SK-N-SH (cell line): Measurements from ENCODE around the gene RGS7. TPM values are rescaled to one million over a fixed set of nuclear protein-coding genes. Genes with fewer than 3 reads are reported as not detected.
A peak's percentile ranks its signal among the peaks of the same experiment; 100 is the strongest.

ENCODE experiments used
- CTCF ChIA-PET: fragments of 300-600, 350-600 bp; formaldehyde crosslinking; extraction: SDS; loops from one replicate; lab custom pipeline; 2021; lab: Yijun Ruan, JAX
- POLR2A ChIA-PET: fragments of 350-600 bp; sonication (Branson Sonifier 250); formaldehyde crosslinking; extraction: SDS; loops from one replicate; lab custom pipeline; 2020; ENCODE audit warnings: antibody characterized with exemption, inconsistent platforms; lab: Yijun Ruan, JAX
- DNase-seq: peaks from one replicate; pipeline ENCODE4 v3.0.0; 2012
- H2AFZ ChIP-seq: fragments of 200-600 bp; sonication (generic); 2 replicates; pipeline ENCODE4 v1.8.1; 2016; ENCODE audit warnings: antibody characterized with exemption, mild to moderate bottlenecking, low read depth
- H3F3A ChIP-seq: fragments of 200-600 bp; sonication (generic); replicated peaks from 2 replicates; pipeline ENCODE3; 2016; ENCODE audit warnings: antibody characterized with exemption, mild to moderate bottlenecking; ENCODE audit not compliant: insufficient read depth
- H3K27ac ChIP-seq, 2 experiments: fragments of 200-500 bp in 1 of 2; fragments of 200-600 bp in 1 of 2; sonication (Bioruptor generic) in 1 of 2; sonication (generic), shearing (Covaris generic) in 1 of 2; 2 replicates each; pipeline versions ENCODE4 v1.5.1 to v1.6.1; 2014 to 2016; ENCODE audit warnings: low read depth in 2 of 2, inconsistent platforms in 1 of 2, low read length in 1 of 2, mild to moderate bottlenecking in 1 of 2, mixed read lengths in 1 of 2
- H3K27me3 ChIP-seq: fragments of 200-600 bp; sonication (generic), shearing (Covaris generic); 2 replicates; pipeline ENCODE4 v1.6.1; 2016; ENCODE audit warnings: mixed run types; ENCODE audit not compliant: insufficient read depth
- H3K36me3 ChIP-seq, 2 experiments: fragments of 200-500 bp in 1 of 2; fragments of 200-600 bp in 1 of 2; sonication (Bioruptor generic) in 1 of 2; sonication (generic) in 1 of 2; replicated peaks in 1 of 2; 2 replicates each; pipeline versions ENCODE3 to v1.5.1; 2014 to 2016; ENCODE audit warnings: low read length in 1 of 2, mild to moderate bottlenecking in 1 of 2; ENCODE audit not compliant: insufficient read depth in 2 of 2, control insufficient read depth in 1 of 2
- H3K4me1 ChIP-seq, 2 experiments: fragments of 200-500 bp in 1 of 2; fragments of 200-600 bp in 1 of 2; sonication (Bioruptor generic) in 1 of 2; sonication (generic), shearing (Covaris generic) in 1 of 2; 2 replicates each; pipeline versions ENCODE4 v1.5.1 to v1.6.1; 2014 to 2016; ENCODE audit warnings: low read depth in 1 of 2, low read length in 1 of 2, mixed run types in 1 of 2; ENCODE audit not compliant: insufficient read depth in 2 of 2, control insufficient read depth in 1 of 2
- H3K4me2 ChIP-seq: fragments of 200-600 bp; sonication (generic), shearing (Covaris generic); 2 replicates; pipeline ENCODE4 v1.6.1; 2017; ENCODE audit warnings: mixed run types
- H3K4me3 ChIP-seq, 2 experiments: fragments of 200-500 bp in 1 of 2; fragments of 200-600 bp in 1 of 2; sonication (Bioruptor generic) in 1 of 2; sonication (generic), shearing (Covaris generic) in 1 of 2; 2 replicates each; pipeline versions ENCODE4 v1.5.1 to v1.8.1; 2014 to 2016; ENCODE audit warnings: low read depth in 2 of 2, inconsistent platforms in 1 of 2, low read length in 1 of 2, mild to moderate bottlenecking in 1 of 2, mixed read lengths in 1 of 2, moderate library complexity in 1 of 2
- H3K79me2 ChIP-seq: fragments of 200-600 bp; sonication (generic); 2 replicates; pipeline ENCODE4 v1.8.1; 2017; ENCODE audit warnings: mild to moderate bottlenecking; ENCODE audit not compliant: insufficient read depth
- H3K9ac ChIP-seq: fragments of 200-600 bp; sonication (generic); 2 replicates; pipeline ENCODE4 v1.6.1; 2017; ENCODE audit warnings: mixed run types
- H3K9me2 ChIP-seq: fragments of 200-600 bp; sonication (generic); 2 replicates; pipeline ENCODE4 v1.6.1; 2017; ENCODE audit warnings: mixed run types
- H3K9me3 ChIP-seq: fragments of 200-600 bp; sonication (generic); 2 replicates; pipeline ENCODE4 v1.6.1; 2017; ENCODE audit warnings: mixed run types, mild to moderate bottlenecking, moderate library complexity
- H4K20me1 ChIP-seq: fragments of 200-600 bp; sonication (generic); 2 replicates; pipeline ENCODE4 v1.6.1; 2017; ENCODE audit warnings: mild to moderate bottlenecking, mixed run types; ENCODE audit not compliant: insufficient read depth
- EP300 ChIP-seq, 2 experiments: IDR thresholded peaks; 2 replicates each; pipeline versions ENCODE4 v1.4.0 to v1.6.1; 2012; ENCODE audit warnings: borderline replicate concordance in 1 of 2, low read depth in 1 of 2, low read length in 1 of 2
- EZH2phosphoT487 ChIP-seq: fragments of 200-600 bp; sonication (generic); IDR thresholded peaks from 2 replicates; pipeline ENCODE4 v1.6.1; 2017; ENCODE audit warnings: low read depth, mixed run types, mild to moderate bottlenecking, antibody characterized with exemption, moderate library complexity, borderline replicate concordance
- GABPA ChIP-seq: IDR thresholded peaks from 2 replicates; pipeline ENCODE4 v1.4.0; 2012; ENCODE audit warnings: low read depth, mild to moderate bottlenecking
- IRF3 ChIP-seq: fragments of 150-350 bp; IDR thresholded peaks from 2 replicates; pipeline ENCODE4 v1.6.1; 2016; ENCODE audit warnings: mild to moderate bottlenecking, low read depth, low read length
- MAX ChIP-seq: IDR thresholded peaks from 2 replicates; pipeline ENCODE4 v1.4.0; 2012; ENCODE audit warnings: low read depth
- MEF2A ChIP-seq: IDR thresholded peaks from 2 replicates; pipeline ENCODE4 v1.4.0; 2012; ENCODE audit warnings: low read depth, borderline replicate concordance
- POLR2AphosphoS5 ChIP-seq: IDR thresholded peaks from 2 replicates; pipeline ENCODE4 v1.6.1; 2012; ENCODE audit warnings: low read depth, low read length
- RXRA ChIP-seq: IDR thresholded peaks from 2 replicates; pipeline ENCODE4 v1.4.0; 2012; ENCODE audit warnings: low read depth, mild to moderate bottlenecking, borderline replicate concordance
- SIN3A ChIP-seq: IDR thresholded peaks from 2 replicates; pipeline ENCODE4 v1.6.1; 2012; ENCODE audit warnings: low read depth, mild to moderate bottlenecking, low read length, moderate library complexity, borderline replicate concordance
- YY1 ChIP-seq: IDR thresholded peaks from 2 replicates; pipeline ENCODE4 v1.4.0; 2012; ENCODE audit warnings: low read depth, mild to moderate bottlenecking
- WGBS: methylation state at CpG from one replicate; pipeline ENCODE4 v1.1.6; 2017; ENCODE audit warnings: low lambda C conversion rate; 5-methylcytosine and 5-hydroxymethylcytosine counted together
- polyA plus RNA-seq, 3 experiments: library from polyadenylated mRNA; depleted of rRNA; stranded (reverse); fragments of >200 nt; gene quantifications; 2 replicates each; pipeline ENCODE4 v1.2.3, GENCODE V29; 2012
- TF ChIP-seq, protein P1 (sequence below): IDR thresholded peaks from 2 replicates; pipeline ENCODE4 v1.4.0; 2012; ENCODE audit warnings: low read depth, borderline replicate concordance
- TF ChIP-seq, protein P2 (sequence below): fragments of 200-600 bp; sonication (generic); IDR thresholded peaks from 2 replicates; pipeline ENCODE4 v1.6.1; 2017; ENCODE audit warnings: antibody characterized with exemption, mild to moderate bottlenecking, moderate library complexity
- TF ChIP-seq, protein P3 (sequence below): IDR thresholded peaks from 2 replicates; pipeline ENCODE4 v1.4.0; 2012; ENCODE audit warnings: low read depth, borderline replicate concordance
- TF ChIP-seq, protein P4 (sequence below): IDR thresholded peaks from 2 replicates; pipeline ENCODE4; 2012

The RGS7 gene
- polyA plus RNA-seq, 1 of the 3 experiments (the other 2 are of a cell fraction): 0.36 TPM

GRCh38 chr1:241109039-241109438, 248.0 kb downstream of the RGS7 start:
- H3K27ac ChIP-seq: no peak overlapping the region
- DNase-seq: no peak
- 63% methylated on average over 7 of the region's 7 CpGs for WGBS
- no peak overlapping the region for H3K4me2 ChIP-seq
- H3K4me1 ChIP-seq: no peaks in the 10 kb centered on the region; a peak in 1 of 4 replicates
- no peaks in the 10 kb centered on the region for H3K36me3 ChIP-seq
- H3K79me2 ChIP-seq: no peaks in the 10 kb centered on the region
- no peak overlapping the region for H2AFZ ChIP-seq
- no peaks in the 10 kb centered on the region for H3F3A ChIP-seq
- no peak for TF ChIP-seq EZH2phosphoT487
- no peaks in the 10 kb centered on the region for H3K9me3 ChIP-seq
- no peak overlapping the region for H3K4me3 ChIP-seq
- POLR2A ChIA-PET: no interaction called here
- H3K9me2 ChIP-seq: no peaks in the 10 kb centered on the region
- H4K20me1 ChIP-seq: no peaks in the 10 kb centered on the region
- H3K9ac ChIP-seq: no peak overlapping the region
- no peaks in the 10 kb centered on the region for H3K27me3 ChIP-seq
- CTCF ChIA-PET: interaction anchor here (0.6 to 1.0 kb wide), 2 partner anchors 12 to 221 kb away, joined by 3 to 4 read pairs; no protein-coding TSS in a partner anchor

- no peak for TF ChIP-seq MAX
- TF ChIP-seq SIN3A: no peak
- no peak for TF ChIP-seq GABPA
- TF ChIP-seq POLR2AphosphoS5: no peak
- TF ChIP-seq, all 33 proteins: peak for 0
- Histone ChIP-seq H3K9me3 (no peaks in the 10 kb centered on the region), H3F3A (no peaks in the 10 kb centered on the region), H3K4me2 (no peak overlapping the region), H3K79me2 (no peaks in the 10 kb centered on the region), H4K20me1 (no peaks in the 10 kb centered on the region), H3K27me3 (no peaks in the 10 kb centered on the region), H2AFZ (no peak overlapping the region), H3K27ac (no peak overlapping the region), H3K4me3 (no peak overlapping the region), H3K9me2 (no peaks in the 10 kb centered on the region), H3K9ac (no peak overlapping the region), H3K36me3 (no peaks in the 10 kb centered on the region), H3K4me1 (peaks cover 0 to 5% of the 10 kb centered on the region in 2 experiments; a peak in 2 of 4 replicates)
- ChIA-PET POLR2A (no interaction called here), CTCF (no interaction called here)
- WGBS: 84% methylated on average over 3 of the region's 3 CpGs
- no peak for DNase-seq
These were observed 251.9 kb downstream of the RGS7 start for GRCh38 chr1:241105147-241105546.

GRCh38 chr1:241102664-241103063, 254.3 kb downstream of the RGS7 start:
- Histone ChIP-seq H3K9me2 (no peaks in the 10 kb centered on the region), H3K9me3 (no peaks in the 10 kb centered on the region), H4K20me1 (no peaks in the 10 kb centered on the region), H3K36me3 (no peaks in the 10 kb centered on the region), H3K27me3 (no peaks in the 10 kb centered on the region), H3K79me2 (no peaks in the 10 kb centered on the region), H3K4me1 (peaks cover 0 to 5% of the 10 kb centered on the region in 2 experiments; a peak in 2 of 4 replicates), H3K27ac (peak overlapping the region in 1 of 2 experiments; percentile 43; a peak in 1 of 4 replicates), H3K4me3 (no peak overlapping the region), H3F3A (no peaks in the 10 kb centered on the region), H2AFZ (no peak overlapping the region), H3K4me2 (no peak overlapping the region), H3K9ac (no peak overlapping the region)
- ChIA-PET POLR2A (interaction anchor here (0.7 kb wide), 1 partner anchor 176 kb away, joined by 3 read pairs; no protein-coding TSS in a partner anchor), CTCF (interaction anchor here (1.2 kb wide), 1 partner anchor 34 kb away, joined by 3 read pairs; no protein-coding TSS in a partner anchor)
- DNase-seq: peak; percentile 33
- 0% methylated on average over 1 of the region's 1 CpG for whole genome bisulfite sequencing
- TF ChIP-seq, protein P1, sequence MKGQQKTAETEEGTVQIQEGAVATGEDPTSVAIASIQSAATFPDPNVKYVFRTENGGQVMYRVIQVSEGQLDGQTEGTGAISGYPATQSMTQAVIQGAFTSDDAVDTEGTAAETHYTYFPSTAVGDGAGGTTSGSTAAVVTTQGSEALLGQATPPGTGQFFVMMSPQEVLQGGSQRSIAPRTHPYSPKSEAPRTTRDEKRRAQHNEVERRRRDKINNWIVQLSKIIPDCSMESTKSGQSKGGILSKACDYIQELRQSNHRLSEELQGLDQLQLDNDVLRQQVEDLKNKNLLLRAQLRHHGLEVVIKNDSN: no peak
- peak in 1 of 2 experiments; percentile 64; a peak in 2 of 4 replicates for TF ChIP-seq EP300 (IDR thresholded peaks at IDR 0.05; ENCODE audit: borderline replicate concordance in 1 of 2, low read depth in 1 of 2, low read length in 1 of 2)
- TF ChIP-seq, protein P2, sequence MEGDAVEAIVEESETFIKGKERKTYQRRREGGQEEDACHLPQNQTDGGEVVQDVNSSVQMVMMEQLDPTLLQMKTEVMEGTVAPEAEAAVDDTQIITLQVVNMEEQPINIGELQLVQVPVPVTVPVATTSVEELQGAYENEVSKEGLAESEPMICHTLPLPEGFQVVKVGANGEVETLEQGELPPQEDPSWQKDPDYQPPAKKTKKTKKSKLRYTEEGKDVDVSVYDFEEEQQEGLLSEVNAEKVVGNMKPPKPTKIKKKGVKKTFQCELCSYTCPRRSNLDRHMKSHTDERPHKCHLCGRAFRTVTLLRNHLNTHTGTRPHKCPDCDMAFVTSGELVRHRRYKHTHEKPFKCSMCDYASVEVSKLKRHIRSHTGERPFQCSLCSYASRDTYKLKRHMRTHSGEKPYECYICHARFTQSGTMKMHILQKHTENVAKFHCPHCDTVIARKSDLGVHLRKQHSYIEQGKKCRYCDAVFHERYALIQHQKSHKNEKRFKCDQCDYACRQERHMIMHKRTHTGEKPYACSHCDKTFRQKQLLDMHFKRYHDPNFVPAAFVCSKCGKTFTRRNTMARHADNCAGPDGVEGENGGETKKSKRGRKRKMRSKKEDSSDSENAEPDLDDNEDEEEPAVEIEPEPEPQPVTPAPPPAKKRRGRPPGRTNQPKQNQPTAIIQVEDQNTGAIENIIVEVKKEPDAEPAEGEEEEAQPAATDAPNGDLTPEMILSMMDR: no peak
- no peak for TF ChIP-seq MEF2A
- no peak for TF ChIP-seq IRF3
- TF ChIP-seq, protein P3, sequence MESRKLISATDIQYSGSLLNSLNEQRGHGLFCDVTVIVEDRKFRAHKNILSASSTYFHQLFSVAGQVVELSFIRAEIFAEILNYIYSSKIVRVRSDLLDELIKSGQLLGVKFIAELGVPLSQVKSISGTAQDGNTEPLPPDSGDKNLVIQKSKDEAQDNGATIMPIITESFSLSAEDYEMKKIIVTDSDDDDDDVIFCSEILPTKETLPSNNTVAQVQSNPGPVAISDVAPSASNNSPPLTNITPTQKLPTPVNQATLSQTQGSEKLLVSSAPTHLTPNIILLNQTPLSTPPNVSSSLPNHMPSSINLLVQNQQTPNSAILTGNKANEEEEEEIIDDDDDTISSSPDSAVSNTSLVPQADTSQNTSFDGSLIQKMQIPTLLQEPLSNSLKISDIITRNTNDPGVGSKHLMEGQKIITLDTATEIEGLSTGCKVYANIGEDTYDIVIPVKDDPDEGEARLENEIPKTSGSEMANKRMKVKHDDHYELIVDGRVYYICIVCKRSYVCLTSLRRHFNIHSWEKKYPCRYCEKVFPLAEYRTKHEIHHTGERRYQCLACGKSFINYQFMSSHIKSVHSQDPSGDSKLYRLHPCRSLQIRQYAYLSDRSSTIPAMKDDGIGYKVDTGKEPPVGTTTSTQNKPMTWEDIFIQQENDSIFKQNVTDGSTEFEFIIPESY: no peak
- TF ChIP-seq YY1: no peak
- TF ChIP-seq EZH2phosphoT487: no peak
- TF ChIP-seq, protein P4, sequence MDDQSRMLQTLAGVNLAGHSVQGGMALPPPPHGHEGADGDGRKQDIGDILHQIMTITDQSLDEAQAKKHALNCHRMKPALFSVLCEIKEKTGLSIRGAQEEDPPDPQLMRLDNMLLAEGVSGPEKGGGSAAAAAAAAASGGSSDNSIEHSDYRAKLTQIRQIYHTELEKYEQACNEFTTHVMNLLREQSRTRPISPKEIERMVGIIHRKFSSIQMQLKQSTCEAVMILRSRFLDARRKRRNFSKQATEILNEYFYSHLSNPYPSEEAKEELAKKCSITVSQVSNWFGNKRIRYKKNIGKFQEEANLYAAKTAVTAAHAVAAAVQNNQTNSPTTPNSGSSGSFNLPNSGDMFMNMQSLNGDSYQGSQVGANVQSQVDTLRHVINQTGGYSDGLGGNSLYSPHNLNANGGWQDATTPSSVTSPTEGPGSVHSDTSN: no peak
- no peak for TF ChIP-seq RXRA
